Measurements from ENCODE around the gene DGCR8. TPM values are rescaled to one million over a fixed set of nuclear protein-coding genes. Genes with fewer than 3 reads are reported as not detected.
A peak's percentile ranks its signal among the peaks of the same experiment; 100 is the strongest.

The DGCR8 gene
- total RNA-seq, 2 experiments from 2014 or later: 35.0 to 38.8 TPM

GRCh38 chr22:20125201-20126174 lies 45.4 kb downstream of the DGCR8 start:
- TF ChIP-seq, protein P1, sequence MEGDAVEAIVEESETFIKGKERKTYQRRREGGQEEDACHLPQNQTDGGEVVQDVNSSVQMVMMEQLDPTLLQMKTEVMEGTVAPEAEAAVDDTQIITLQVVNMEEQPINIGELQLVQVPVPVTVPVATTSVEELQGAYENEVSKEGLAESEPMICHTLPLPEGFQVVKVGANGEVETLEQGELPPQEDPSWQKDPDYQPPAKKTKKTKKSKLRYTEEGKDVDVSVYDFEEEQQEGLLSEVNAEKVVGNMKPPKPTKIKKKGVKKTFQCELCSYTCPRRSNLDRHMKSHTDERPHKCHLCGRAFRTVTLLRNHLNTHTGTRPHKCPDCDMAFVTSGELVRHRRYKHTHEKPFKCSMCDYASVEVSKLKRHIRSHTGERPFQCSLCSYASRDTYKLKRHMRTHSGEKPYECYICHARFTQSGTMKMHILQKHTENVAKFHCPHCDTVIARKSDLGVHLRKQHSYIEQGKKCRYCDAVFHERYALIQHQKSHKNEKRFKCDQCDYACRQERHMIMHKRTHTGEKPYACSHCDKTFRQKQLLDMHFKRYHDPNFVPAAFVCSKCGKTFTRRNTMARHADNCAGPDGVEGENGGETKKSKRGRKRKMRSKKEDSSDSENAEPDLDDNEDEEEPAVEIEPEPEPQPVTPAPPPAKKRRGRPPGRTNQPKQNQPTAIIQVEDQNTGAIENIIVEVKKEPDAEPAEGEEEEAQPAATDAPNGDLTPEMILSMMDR (IDR thresholded peaks at IDR 0.05): no peak
- POLR2A ChIA-PET: interaction anchor here (1.2 to 8.4 kb wide), 4 partner anchors 8 to 25 kb away, joined by 3 to 111 read pairs (median 12); partner anchors contain the start of genes RANBP1 and TRMT2A
- CTCF ChIA-PET: interaction anchor here (1.5 kb wide), 1 partner anchor 15 kb away, joined by 3 read pairs; no protein-coding TSS in a partner anchor
- Mint-ChIP-seq H3K27ac (peak overlapping the region; percentile 25), H3K36me3 (ENCODE audit: low read depth) (peaks cover 53% of the 10 kb centered on the region), H3K4me1 (ENCODE audit: low read depth) (peaks cover 39% of the 10 kb centered on the region), H3K27me3 (no peaks in the 10 kb centered on the region), H3K4me3 (no peak overlapping the region), H3K9me3 (no peaks in the 10 kb centered on the region)
- intact Hi-C loops (cut with micrococcal nuclease): loop anchor here (5.0 kb wide), 1 partner anchor 153 kb away; no protein-coding TSS in a partner anchor
- ATAC-seq (no peak), DNase-seq (no peak)

GRCh38 chr22:20126284-20127029 lies 46.4 kb downstream of the DGCR8 start:
- TF ChIP-seq, protein P1 (IDR thresholded peaks at IDR 0.05): no peak
- no peak for DNase-seq
- H3K9me3 Mint-ChIP-seq: no peaks in the 10 kb centered on the region
- ChIA-PET CTCF (no interaction called here), POLR2A (interaction anchor here (1.0 to 8.4 kb wide), 6 partner anchors 9 to 32 kb away, joined by 3 to 111 read pairs (median 6); partner anchors contain the start of genes RANBP1 and TRMT2A)
- no peak for ATAC-seq
- peak overlapping the region; percentile 9 for H3K27ac Mint-ChIP-seq
- intact Hi-C loops (cut with micrococcal nuclease): loop anchor here (5.0 kb wide), 1 partner anchor 154 kb away; no protein-coding TSS in a partner anchor
- peaks cover 35% of the 10 kb centered on the region for H3K4me1 Mint-ChIP-seq (ENCODE audit: low read depth)
- peaks cover 46% of the 10 kb centered on the region for H3K36me3 Mint-ChIP-seq (ENCODE audit: low read depth)
- no peak overlapping the region for H3K4me3 Mint-ChIP-seq
- no peaks in the 10 kb centered on the region for H3K27me3 Mint-ChIP-seq

DNA sequence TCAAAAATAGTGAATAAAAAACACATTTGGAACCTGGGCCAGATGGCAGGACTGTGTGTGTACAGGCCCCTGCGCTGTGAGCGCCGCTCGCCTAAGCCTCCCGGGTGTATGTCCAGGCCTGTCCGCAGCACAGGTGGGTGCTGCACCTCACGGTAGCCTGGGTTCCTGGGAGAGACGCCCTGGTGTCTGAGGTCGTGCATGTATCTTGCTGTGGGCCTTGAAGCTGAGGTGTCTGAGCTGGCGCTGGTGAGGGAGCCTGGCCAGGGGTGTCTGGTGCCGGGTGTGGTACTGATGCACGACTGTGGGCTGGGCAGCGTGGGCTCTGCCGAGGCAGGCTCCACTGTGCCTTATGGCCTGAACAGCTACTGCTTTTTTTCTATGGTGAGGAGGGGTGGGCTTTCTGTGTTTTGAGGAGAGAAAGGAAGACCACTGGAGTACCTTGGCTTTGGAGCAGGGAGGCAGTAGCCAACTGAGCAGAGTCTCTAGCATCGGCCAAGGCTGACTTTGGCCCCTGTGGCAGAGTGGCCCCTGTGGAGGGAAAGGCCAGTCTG lies 47.4 kb downstream of the DGCR8 start:
- H3K27me3 Mint-ChIP-seq: no peaks in the 10 kb centered on the region
- TF ChIP-seq, protein P1 (IDR thresholded peaks at IDR 0.05): no peak
- DNase-seq (no peak), ATAC-seq (no peak)
- peaks cover 27% of the 10 kb centered on the region for H3K4me1 Mint-ChIP-seq (ENCODE audit: low read depth)
- CTCF ChIA-PET: interaction anchor here (1.4 kb wide), 1 partner anchor 26 kb away, joined by 3 read pairs; no protein-coding TSS in a partner anchor
- intact Hi-C loops (cut with micrococcal nuclease): loop anchor here (5.0 kb wide), 1 partner anchor 155 kb away; no protein-coding TSS in a partner anchor
- peak overlapping the region; percentile 63 for H3K27ac Mint-ChIP-seq
- POLR2A ChIA-PET: interaction anchor here (0.6 to 8.4 kb wide), 6 partner anchors 8 to 45 kb away, joined by 3 to 111 read pairs (median 4); partner anchors contain the start of genes RANBP1 and TRMT2A
- peaks cover 36% of the 10 kb centered on the region for H3K36me3 Mint-ChIP-seq (ENCODE audit: low read depth)
- no peak overlapping the region for H3K4me3 Mint-ChIP-seq
- no peaks in the 10 kb centered on the region for H3K9me3 Mint-ChIP-seq

GRCh38 chr22:20127869-20128618 lies 48.0 kb downstream of the DGCR8 start:
- ATAC-seq: no peak
- ChIA-PET CTCF (interaction anchor here (1.1 to 2.0 kb wide), 5 partner anchors 8 to 157 kb away, joined by 3 to 11 read pairs (median 5); no protein-coding TSS in a partner anchor), POLR2A (interaction anchor here (0.6 to 8.4 kb wide), 7 partner anchors 10 to 45 kb away, joined by 3 to 111 read pairs (median 4); partner anchors contain the start of genes RANBP1 and TRMT2A)

More at GRCh38 chr22:20127869-20128618, 48.0 kb downstream of the DGCR8 start:
- H3K36me3 Mint-ChIP-seq (ENCODE audit: low read depth): peaks cover 34% of the 10 kb centered on the region
- no peaks in the 10 kb centered on the region for H3K27me3 Mint-ChIP-seq
- intact Hi-C loops (cut with micrococcal nuclease): loop anchor here (5.0 kb wide), 1 partner anchor 156 kb away; no protein-coding TSS in a partner anchor
- H3K27ac Mint-ChIP-seq: peak overlapping the region; percentile 69
- TF ChIP-seq, protein P1 (IDR thresholded peaks at IDR 0.05): no peak
- H3K4me3 Mint-ChIP-seq: no peak overlapping the region
- DNase-seq: no peak
- no peaks in the 10 kb centered on the region for H3K9me3 Mint-ChIP-seq
- H3K4me1 Mint-ChIP-seq (ENCODE audit: low read depth): peaks cover 31% of the 10 kb centered on the region
